Naive thymus-derived CD8-positive, alpha-beta T cell (primary cell): ENCODE results near the gene FRMD6. TPM values are rescaled to one million over a fixed set of nuclear protein-coding genes. Genes with fewer than 3 reads are reported as not detected.

Source experiments
- ATAC-seq, 2 donors: fragments of 150-1000 bp; cut with Tn5 transposase in 1 of 2; sonication (Bioruptor Pico), chemical (Tn5 transposase) in 1 of 2; 1 replicate in 1 of 2; 2 replicates in 1 of 2; pipeline ENCODE4 v1.10.0; 2021; ENCODE audit warnings: mild to moderate bottlenecking in 2 of 2, moderate library complexity in 2 of 2
- POLR2A ChIA-PET: fragments of 350-600 bp; sonication (Branson Sonifier 250); formaldehyde crosslinking; loops from one replicate; lab custom pipeline; 2021; ENCODE audit warnings: antibody characterized with exemption; lab: Charles Lee
- DNase-seq, 10 donors: peaks; one replicate each; pipeline versions ENCODE4 v3.0.0 to v3.0.0-alpha.2; 2020 to 2022
- H3K27ac Mint-ChIP-seq, 10 donors: one replicate each; pipeline ENCODE4 v1.8.0; 2020 to 2022; ENCODE audit warnings: mild to moderate bottlenecking in 10 of 10, mixed read lengths in 10 of 10, moderate library complexity in 4 of 10, inconsistent platforms in 1 of 10
- H3K27me3 Mint-ChIP-seq, 5 donors: one replicate each; pipeline ENCODE4 v1.8.0; 2021 to 2022; ENCODE audit warnings: mixed read lengths in 5 of 5
- H3K36me3 Mint-ChIP-seq, 3 donors: one replicate each; pipeline ENCODE4 v1.8.0; 2020 to 2022; ENCODE audit warnings: mixed read lengths in 3 of 3, mild to moderate bottlenecking in 2 of 3, inconsistent platforms in 1 of 3
- H3K4me1 Mint-ChIP-seq, 4 donors: one replicate each; pipeline ENCODE4 v1.8.0; 2021 to 2022; ENCODE audit warnings: mixed read lengths in 4 of 4
- H3K4me3 Mint-ChIP-seq, 10 donors: one replicate each; pipeline ENCODE4 v1.8.0; 2020 to 2022; ENCODE audit warnings: mild to moderate bottlenecking in 10 of 10, mixed read lengths in 10 of 10, moderate library complexity in 6 of 10, inconsistent platforms in 1 of 10
- H3K9me3 Mint-ChIP-seq, 9 donors: one replicate each; pipeline ENCODE4 v1.8.0; 2020 to 2022; ENCODE audit warnings: mixed read lengths in 9 of 9, mild to moderate bottlenecking in 3 of 9, inconsistent platforms in 1 of 9, moderate library complexity in 1 of 9
- polyA plus RNA-seq, 3 donors: library from polyadenylated mRNA; unstranded; fragments of 300-500 nt; fragmentation: Illumina TruSeq; gene quantifications; one replicate each; pipeline ENCODE4 v1.2.3, GENCODE V29; 2021
- total RNA-seq, 8 experiments: library from RNA in 2 of 8; stranded (reverse) in 2 of 8; gene quantifications; one replicate each; pipeline ENCODE4 v1.2.3 and lab custom pipeline; 2021 to 2026

Gene FRMD6
- total and polyA plus RNA-seq, 5 experiments from 2014 or later, result 0.15 to 4.2 (median 0.44) TPM

- POLR2A ChIA-PET, result no interaction called here
- Mint-ChIP-seq H3K36me3 (peaks cover 0 to 2% (median 0%) of the 10 kb centered on the region in 3 donors), H3K4me3 (no peak overlapping the region), H3K27me3 (peaks cover 35 to 72% (median 40%) of the 10 kb centered on the region in 5 donors), H3K27ac (no peak overlapping the region), H3K9me3 (no peaks in the 10 kb centered on the region), H3K4me1 (peaks cover 4 to 9% (median 8%) of the 10 kb centered on the region in 4 donors)
- ATAC-seq (no peak), DNase-seq (no peak)
Observed at GRCh38 chr14:51657762-51658161, 6.1 kb downstream of the FRMD6 start.

- ATAC-seq (no peak), DNase-seq (no peak)
- peaks cover 0 to 2% (median 0%) of the 10 kb centered on the region in 3 donors for H3K36me3 Mint-ChIP-seq
- no peak overlapping the region for H3K4me3 Mint-ChIP-seq
- peaks cover 34 to 63% (median 35%) of the 10 kb centered on the region in 5 donors for H3K27me3 Mint-ChIP-seq
- no peaks in the 10 kb centered on the region for H3K9me3 Mint-ChIP-seq
- peaks cover 0 to under 1% (median 0%) of the 10 kb centered on the region in 4 donors for H3K4me1 Mint-ChIP-seq
- H3K27ac Mint-ChIP-seq, result no peak overlapping the region
- POLR2A ChIA-PET, result no interaction called here
Observed at GRCh38 chr14:51658441-51659173, 6.9 kb downstream of the FRMD6 start.

GRCh38 chr14:51660741-51661140 lies 9.0 kb downstream of the FRMD6 start:
- Mint-ChIP-seq H3K27me3 (peaks cover 22 to 48% (median 29%) of the 10 kb centered on the region in 5 donors), H3K36me3 (peaks cover 0 to 2% (median 0%) of the 10 kb centered on the region in 3 donors), H3K4me1 (no peaks in the 10 kb centered on the region), H3K27ac (no peak overlapping the region), H3K9me3 (peaks cover 0 to 4% (median 0%) of the 10 kb centered on the region in 9 donors), H3K4me3 (no peak overlapping the region)
- DNase-seq (no peak), ATAC-seq (no peak)
- POLR2A ChIA-PET, result no interaction called here

GRCh38 chr14:51661504-51661903 lies 9.8 kb downstream of the FRMD6 start:
- Mint-ChIP-seq H3K4me3 (no peak overlapping the region), H3K27ac (no peak overlapping the region), H3K36me3 (peaks cover 0 to 2% (median 0%) of the 10 kb centered on the region in 3 donors), H3K27me3 (peaks cover 18 to 41% (median 27%) of the 10 kb centered on the region in 5 donors), H3K9me3 (peaks cover 0 to 8% (median 0%) of the 10 kb centered on the region in 9 donors), H3K4me1 (no peaks in the 10 kb centered on the region)
- DNase-seq, result no peak
- ATAC-seq, result no peak
- POLR2A ChIA-PET, result no interaction called here

- H3K27ac Mint-ChIP-seq, result no peak overlapping the region
- peaks cover 0 to 8% (median 0%) of the 10 kb centered on the region in 9 donors for H3K9me3 Mint-ChIP-seq
- ATAC-seq (no peak), DNase-seq (no peak)
- POLR2A ChIA-PET, result no interaction called here
- peaks cover 4 to 20% (median 13%) of the 10 kb centered on the region in 5 donors for H3K27me3 Mint-ChIP-seq
- no peak overlapping the region for H3K4me3 Mint-ChIP-seq
- no peaks in the 10 kb centered on the region for H3K4me1 Mint-ChIP-seq
- no peaks in the 10 kb centered on the region for H3K36me3 Mint-ChIP-seq
Observed at GRCh38 chr14:51663783-51664326, 12.1 kb downstream of the FRMD6 start.

- Mint-ChIP-seq H3K27ac (no peak overlapping the region), H3K4me1 (no peaks in the 10 kb centered on the region), H3K27me3 (peaks cover 0 to 4% (median 2%) of the 10 kb centered on the region in 5 donors), H3K9me3 (peaks cover 0 to 8% (median 2%) of the 10 kb centered on the region in 9 donors), H3K4me3 (no peak overlapping the region), H3K36me3 (peaks cover 0 to 4% (median 3%) of the 10 kb centered on the region in 3 donors)
- POLR2A ChIA-PET, result no interaction called here
- no peak for DNase-seq
- ATAC-seq, result no peak
Observed at GRCh38 chr14:51666070-51666469, 14.4 kb downstream of the FRMD6 start.

- Mint-ChIP-seq H3K4me1 (no peaks in the 10 kb centered on the region), H3K4me3 (no peak overlapping the region), H3K27me3 (peaks cover 0 to 2% (median 0%) of the 10 kb centered on the region in 5 donors), H3K36me3 (peaks cover 0 to 4% (median 3%) of the 10 kb centered on the region in 3 donors), H3K9me3 (peaks cover 0 to 8% (median 2%) of the 10 kb centered on the region in 9 donors), H3K27ac (no peak overlapping the region)
- POLR2A ChIA-PET, result no interaction called here
- no peak for ATAC-seq
- no peak for DNase-seq
Observed at GRCh38 chr14:51666826-51667225, 15.1 kb downstream of the FRMD6 start.

GRCh38 chr14:51668870-51669269 lies 17.2 kb downstream of the FRMD6 start:
- no peak overlapping the region for H3K4me3 Mint-ChIP-seq
- H3K36me3 Mint-ChIP-seq, result peaks cover 0 to 6% (median 4%) of the 10 kb centered on the region in 3 donors
- no peak overlapping the region for H3K27ac Mint-ChIP-seq
- peaks cover 0 to 4% (median 2%) of the 10 kb centered on the region in 5 donors for H3K27me3 Mint-ChIP-seq
- no peaks in the 10 kb centered on the region for H3K4me1 Mint-ChIP-seq
- peaks cover 0 to 8% (median 2%) of the 10 kb centered on the region in 9 donors for H3K9me3 Mint-ChIP-seq
- POLR2A ChIA-PET, result no interaction called here
- no peak for DNase-seq
- no peak for ATAC-seq

- H3K4me3 Mint-ChIP-seq, result no peak overlapping the region
- ATAC-seq (no peak), DNase-seq (no peak)
- H3K4me1 Mint-ChIP-seq, result no peaks in the 10 kb centered on the region
- no peak overlapping the region for H3K27ac Mint-ChIP-seq
- peaks cover 0 to 6% (median 0%) of the 10 kb centered on the region in 3 donors for H3K36me3 Mint-ChIP-seq
- POLR2A ChIA-PET, result no interaction called here
- H3K27me3 Mint-ChIP-seq, result peaks cover 1 to 17% (median 5%) of the 10 kb centered on the region in 5 donors
- peaks cover 0 to 2% (median 0%) of the 10 kb centered on the region in 9 donors for H3K9me3 Mint-ChIP-seq
Observed at GRCh38 chr14:51674294-51675002, 22.7 kb downstream of the FRMD6 start.

GRCh38 chr14:51676549-51676948 lies 24.8 kb downstream of the FRMD6 start:
- H3K4me1 Mint-ChIP-seq, result no peaks in the 10 kb centered on the region
- no peaks in the 10 kb centered on the region for H3K9me3 Mint-ChIP-seq
- H3K36me3 Mint-ChIP-seq, result peaks cover 0 to 4% (median 0%) of the 10 kb centered on the region in 3 donors
- POLR2A ChIA-PET, result no interaction called here
- peaks cover 0 to 17% (median 5%) of the 10 kb centered on the region in 5 donors for H3K27me3 Mint-ChIP-seq
- no peak overlapping the region for H3K4me3 Mint-ChIP-seq
- H3K27ac Mint-ChIP-seq, result no peak overlapping the region
- DNase-seq (no peak), ATAC-seq (no peak)

- POLR2A ChIA-PET, result no interaction called here
- H3K4me3 Mint-ChIP-seq, result no peak overlapping the region
- no peaks in the 10 kb centered on the region for H3K9me3 Mint-ChIP-seq
- DNase-seq (no peak), ATAC-seq (no peak)
- no peak overlapping the region for H3K27ac Mint-ChIP-seq
- no peaks in the 10 kb centered on the region for H3K4me1 Mint-ChIP-seq
- peaks cover 0 to 17% (median 5%) of the 10 kb centered on the region in 5 donors for H3K27me3 Mint-ChIP-seq
- peaks cover 0 to 4% (median 0%) of the 10 kb centered on the region in 3 donors for H3K36me3 Mint-ChIP-seq
Observed at GRCh38 chr14:51677266-51677665, 25.6 kb downstream of the FRMD6 start.

- POLR2A ChIA-PET, result no interaction called here
- Mint-ChIP-seq H3K36me3 (peaks cover 0 to 4% (median 0%) of the 10 kb centered on the region in 3 donors), H3K4me3 (no peak overlapping the region), H3K27ac (no peak overlapping the region), H3K27me3 (peaks cover 0 to 17% (median 5%) of the 10 kb centered on the region in 5 donors), H3K9me3 (no peaks in the 10 kb centered on the region), H3K4me1 (no peaks in the 10 kb centered on the region)
- DNase-seq, result no peak
- no peak for ATAC-seq
Observed at GRCh38 chr14:51677738-51678137, 26.0 kb downstream of the FRMD6 start.

- POLR2A ChIA-PET, result no interaction called here
- Mint-ChIP-seq H3K4me3 (no peak overlapping the region), H3K36me3 (no peaks in the 10 kb centered on the region), H3K27me3 (peaks cover 0 to 4% (median 2%) of the 10 kb centered on the region in 5 donors), H3K9me3 (no peaks in the 10 kb centered on the region), H3K4me1 (no peaks in the 10 kb centered on the region), H3K27ac (no peak overlapping the region)
- DNase-seq (no peak), ATAC-seq (no peak)
Observed at GRCh38 chr14:51680031-51680430, 28.3 kb downstream of the FRMD6 start.
